ENCODE measurements around the gene IFIT2.
"Not testable (repeated sequence)": the region's sequence is repeated elsewhere in the genome, so short reads cannot be mapped to it uniquely, and the experiment has no call there.

Gene IFIT2

DNA sequence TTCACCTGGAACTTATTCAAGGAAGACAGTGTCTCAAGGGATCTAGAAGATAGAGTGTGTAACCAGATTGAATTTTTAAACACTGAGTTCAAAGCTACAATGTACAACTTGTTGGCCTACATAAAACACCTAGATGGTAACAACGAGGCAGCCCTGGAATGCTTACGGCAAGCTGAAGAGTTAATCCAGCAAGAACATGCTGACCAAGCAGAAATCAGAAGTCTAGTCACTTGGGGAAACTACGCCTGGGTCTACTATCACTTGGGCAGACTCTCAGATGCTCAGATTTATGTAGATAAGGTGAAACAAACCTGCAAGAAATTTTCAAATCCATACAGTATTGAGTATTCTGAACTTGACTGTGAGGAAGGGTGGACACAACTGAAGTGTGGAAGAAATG lies 36.9 kb downstream of the IFIT2 start:
- no peak for DNase-seq (ENCODE audit: low read depth in 3 of 3, low spot score in 1 of 3)

DNA sequence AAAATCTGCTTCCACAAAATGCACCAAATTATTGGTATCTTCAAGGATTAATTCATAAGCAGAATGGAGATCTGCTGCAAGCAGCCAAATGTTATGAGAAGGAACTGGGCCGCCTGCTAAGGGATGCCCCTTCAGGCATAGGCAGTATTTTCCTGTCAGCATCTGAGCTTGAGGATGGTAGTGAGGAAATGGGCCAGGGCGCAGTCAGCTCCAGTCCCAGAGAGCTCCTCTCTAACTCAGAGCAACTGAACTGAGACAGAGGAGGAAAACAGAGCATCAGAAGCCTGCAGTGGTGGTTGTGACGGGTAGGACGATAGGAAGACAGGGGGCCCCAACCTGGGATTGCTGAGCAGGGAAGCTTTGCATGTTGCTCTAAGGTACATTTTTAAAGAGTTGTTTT lies 38.0 kb downstream of the IFIT2 start:
- no peak for DNase-seq (ENCODE audit: low read depth in 3 of 3, low spot score in 1 of 3)

DNA sequence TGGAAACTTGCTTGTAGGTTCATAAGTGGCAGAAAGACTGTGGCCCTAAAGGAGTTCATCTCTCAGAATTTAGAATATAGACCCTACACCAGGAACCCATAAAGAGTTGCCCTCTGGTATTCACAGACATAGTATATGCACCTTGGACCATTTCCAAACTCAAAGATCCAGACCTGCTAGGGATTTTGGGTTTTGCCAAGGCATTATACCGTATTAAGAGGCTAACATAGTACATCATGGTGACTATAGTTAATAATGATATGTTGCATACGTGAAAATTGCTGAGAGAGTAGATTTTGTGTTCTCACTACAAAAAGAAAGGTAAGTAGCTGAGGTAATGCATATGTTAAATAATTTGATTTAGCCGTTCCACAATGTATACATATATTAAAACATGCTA lies 39.8 kb downstream of the IFIT2 start:
- DNase-seq (ENCODE audit: low read depth in 3 of 3, low spot score in 1 of 3), result no peak

DNA sequence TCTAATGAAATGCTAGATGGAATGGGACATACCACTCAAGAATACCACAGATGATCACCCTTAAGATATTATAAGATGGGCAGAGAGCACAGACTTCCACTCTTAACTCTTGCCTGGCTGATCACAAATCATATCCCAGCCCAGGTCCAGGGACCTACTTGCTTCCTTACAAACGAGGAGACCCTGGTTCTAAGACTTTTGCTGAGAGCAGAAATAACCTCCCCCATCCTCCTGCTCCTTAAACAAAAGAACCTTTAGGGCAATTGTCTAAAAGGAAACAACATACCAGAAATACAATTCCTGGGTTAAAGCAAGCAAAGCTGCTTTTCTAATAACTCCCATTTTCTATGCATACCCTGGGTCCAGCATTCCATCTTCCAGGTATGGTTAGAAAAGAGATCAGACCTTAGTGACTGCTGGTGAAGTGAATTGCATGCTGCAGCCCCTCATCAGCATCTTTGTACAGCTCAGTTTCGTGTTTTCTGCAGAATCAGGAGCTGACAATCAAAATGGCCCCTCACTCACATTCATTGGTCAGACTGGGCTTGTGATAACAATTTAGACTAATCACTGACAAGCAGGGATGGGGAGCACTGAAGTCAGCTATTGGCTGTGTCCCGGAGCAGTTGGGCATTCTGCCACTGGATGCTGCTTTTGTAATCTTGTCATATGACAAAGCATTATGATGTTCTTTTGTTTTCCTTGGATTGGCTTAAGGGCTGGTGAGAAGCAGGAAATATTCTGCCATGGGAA lies 40.5 kb downstream of the IFIT2 start:
- DNase-seq (ENCODE audit: low read depth in 3 of 3, low spot score in 1 of 3), result no peak

DNA sequence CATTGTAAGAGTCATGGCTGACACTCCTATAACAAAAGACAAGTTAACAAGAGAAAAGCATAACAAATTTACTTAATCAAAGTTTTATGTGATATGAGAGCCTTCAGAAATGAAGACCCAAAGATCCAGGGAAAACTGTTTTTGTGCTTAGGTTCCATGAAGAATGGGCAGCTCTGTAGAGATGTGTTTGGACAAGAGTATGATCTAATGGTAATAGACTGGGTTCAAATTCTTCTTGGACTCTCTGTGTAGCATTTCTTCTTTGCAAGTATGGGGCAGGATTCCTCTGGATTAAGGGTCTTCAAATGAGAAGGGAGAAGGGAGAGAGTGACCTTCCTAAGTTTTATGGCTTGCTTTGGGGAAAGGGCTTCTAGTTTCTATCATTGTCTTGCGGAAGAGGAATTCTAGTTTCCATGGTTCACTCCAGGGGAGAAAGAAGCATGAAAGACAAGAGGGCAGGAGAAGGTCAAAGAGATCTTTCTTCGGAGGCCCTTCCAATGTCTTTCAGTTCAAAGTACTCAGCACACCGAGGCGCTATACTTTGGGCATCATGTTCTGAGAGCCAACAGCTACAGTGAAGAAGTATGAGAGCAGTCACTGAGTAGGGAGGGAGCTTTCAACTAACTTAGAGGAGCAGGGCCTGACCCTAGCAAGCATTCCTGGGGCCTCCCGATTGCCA lies 41.4 kb downstream of the IFIT2 start:
- DNase-seq (ENCODE audit: low read depth in 3 of 3, low spot score in 1 of 3), result no peak

DNA sequence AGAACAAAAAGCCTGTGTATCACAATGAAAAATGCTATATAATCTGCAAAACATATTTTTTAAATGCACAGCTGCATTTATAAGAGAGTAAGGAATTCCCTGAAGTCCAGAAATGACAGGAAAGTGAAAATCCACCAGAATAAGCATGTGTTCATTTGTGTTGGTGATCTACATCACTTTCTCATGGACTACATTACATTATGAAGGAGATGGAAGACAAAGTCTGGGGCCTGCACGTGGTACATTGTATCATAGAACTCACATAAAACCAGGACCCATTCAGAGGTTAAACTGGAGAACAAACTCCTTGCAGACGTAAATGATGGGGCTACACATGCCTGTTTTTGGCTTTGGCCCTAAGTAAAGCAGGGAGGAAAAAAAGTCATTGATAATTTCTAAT lies 42.3 kb downstream of the IFIT2 start:
- no peak for DNase-seq (ENCODE audit: low read depth in 3 of 3, low spot score in 1 of 3)

DNA sequence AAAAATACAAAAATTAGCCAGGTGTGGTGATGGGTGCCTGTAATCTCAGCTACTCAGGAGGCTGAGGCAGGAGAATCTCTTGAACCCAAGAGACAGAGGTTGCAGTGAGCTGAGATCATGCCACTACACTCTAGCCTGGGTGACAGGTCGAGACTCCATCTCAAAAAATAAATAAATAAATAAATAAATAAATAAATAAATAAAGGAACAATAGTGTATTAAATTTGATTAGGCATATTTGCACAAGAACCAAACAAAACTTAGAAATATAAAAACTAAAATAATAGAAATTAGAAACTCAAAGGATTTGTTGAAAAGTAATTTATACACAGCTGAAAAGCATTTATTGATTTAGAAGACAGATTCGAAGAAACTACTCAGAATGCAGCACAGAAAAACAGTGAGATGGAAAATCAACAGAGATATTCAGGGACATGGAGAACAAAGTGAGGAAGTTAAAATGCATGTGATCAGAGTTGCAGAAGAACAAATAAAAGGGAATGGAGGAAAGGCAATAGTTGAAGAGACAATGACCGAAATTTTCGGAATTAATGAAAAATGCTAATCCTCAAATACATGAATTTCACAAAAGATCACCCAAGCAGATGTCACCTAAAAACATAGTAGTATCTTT lies 43.6 kb downstream of the IFIT2 start:
- no peak for DNase-seq (ENCODE audit: low read depth in 3 of 3, low spot score in 1 of 3)

DNA sequence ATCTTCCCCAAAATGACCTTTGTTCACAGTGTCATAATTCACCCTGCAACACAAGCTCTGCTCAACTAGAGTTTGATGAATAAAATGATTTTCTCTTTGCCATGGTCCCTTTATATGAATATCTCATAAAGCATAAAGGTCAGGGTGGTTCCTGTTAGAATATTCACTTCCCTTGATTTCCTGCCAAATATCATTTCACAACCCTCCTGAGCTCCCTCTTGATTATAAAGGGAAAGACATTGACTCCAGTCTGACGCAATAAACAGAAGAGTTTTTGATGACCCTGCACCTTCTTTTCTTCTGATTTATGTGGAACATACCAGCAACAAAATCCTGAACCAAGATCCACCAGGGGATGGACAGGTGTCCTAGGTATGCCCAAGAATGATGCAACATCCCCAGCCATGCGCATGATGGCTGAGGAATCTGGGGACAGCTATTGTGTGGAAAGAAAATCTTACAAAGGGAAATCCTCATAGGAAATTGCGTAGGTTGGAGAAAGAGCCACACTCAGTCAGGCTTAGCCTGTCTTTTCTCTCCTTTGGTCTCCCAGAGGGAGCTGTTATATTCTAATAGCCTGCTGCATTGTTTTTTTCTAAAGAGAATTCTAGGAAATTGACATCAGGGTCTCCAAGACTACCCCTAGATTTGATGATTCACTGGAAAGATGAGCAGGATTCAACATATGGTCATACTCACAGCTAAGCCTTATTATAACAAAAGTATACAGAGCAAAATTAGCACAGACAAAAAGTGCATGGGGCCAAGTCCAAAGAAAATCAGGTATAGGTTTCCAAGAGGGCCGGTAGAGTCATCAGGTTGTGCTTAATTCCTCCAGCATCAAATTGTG lies 44.8 kb downstream of the IFIT2 start:
- DNase-seq (ENCODE audit: low read depth in 3 of 3, low spot score in 1 of 3), result no peak

DNA sequence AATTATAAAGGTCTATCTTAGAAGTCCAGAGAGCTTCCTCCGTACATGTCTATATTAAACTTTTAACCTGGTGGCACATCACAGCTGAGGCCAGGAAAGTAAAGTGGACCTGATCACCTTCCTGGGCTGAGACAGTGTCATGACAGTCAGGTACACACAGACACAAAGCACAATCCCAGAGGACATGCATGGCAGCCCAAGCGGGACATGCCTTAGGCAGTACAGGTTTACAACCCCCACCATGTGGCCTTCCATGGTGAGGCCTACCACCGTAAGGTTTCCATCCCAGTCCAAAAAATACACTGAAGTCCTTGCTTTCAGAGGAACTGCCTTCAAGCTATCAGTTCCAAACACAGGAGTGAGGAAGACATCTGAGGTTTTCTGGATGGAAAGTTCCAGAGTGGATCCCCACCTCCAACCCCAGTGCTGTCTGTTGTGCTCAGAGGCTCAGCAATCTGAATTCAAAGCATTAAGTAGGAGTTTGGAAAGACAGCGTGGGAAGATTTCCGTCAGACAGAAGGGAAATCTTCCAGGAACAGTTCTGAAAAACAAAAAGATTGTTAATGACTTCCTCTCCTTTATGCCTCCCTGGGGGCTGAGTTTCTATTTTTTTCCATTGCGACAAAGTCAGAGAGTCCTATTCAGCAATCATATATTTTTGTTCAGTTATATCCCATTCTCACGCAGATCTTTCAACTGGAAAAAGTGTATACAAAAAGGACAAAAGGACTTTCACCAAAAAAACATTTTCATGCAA lies 46.0 kb downstream of the IFIT2 start:
- DNase-seq (ENCODE audit: low read depth in 3 of 3, low spot score in 1 of 3), result no peak

DNA sequence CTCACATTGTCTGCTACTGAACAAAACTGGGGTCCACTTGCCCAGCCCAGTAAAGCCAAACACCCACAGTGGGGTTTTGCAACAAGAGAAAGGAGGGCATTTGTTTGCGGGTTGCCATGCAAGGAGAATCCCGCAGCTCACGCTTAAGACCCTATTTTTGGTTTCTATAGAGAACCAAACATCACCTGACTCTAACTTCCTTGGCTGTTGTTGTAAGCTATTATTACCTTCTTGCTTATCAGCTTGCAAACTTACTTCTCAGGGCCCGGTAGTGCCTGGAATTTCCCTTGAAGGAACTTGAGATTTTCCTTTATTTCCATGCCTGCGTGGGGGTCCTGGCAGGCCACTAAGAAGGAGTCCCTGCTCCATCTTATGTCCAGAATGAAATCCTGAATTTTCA lies 46.6 kb downstream of the IFIT2 start:
- DNase-seq (ENCODE audit: low read depth in 3 of 3, low spot score in 1 of 3), result no peak

DNA sequence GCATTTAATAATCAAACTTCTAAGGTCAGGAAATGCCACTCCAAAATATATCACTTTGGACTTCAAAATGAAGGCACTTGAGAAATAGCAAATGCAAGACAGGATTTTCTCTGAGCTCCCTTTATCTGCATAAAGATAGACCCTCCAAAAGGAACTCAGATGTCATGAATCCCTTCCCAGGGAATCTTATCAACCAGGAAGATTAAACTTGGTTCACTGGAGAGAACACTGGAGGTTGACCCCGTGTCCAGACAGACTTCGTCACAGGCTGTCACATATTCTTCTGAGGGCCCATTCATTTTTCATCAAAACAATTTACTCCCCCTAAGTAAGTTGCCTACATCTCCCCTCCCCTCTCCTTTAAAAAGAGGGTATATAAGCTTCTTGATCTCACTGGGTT lies 47.1 kb downstream of the IFIT2 start:
- no peak for DNase-seq (ENCODE audit: low read depth in 3 of 3, low spot score in 1 of 3)

DNA sequence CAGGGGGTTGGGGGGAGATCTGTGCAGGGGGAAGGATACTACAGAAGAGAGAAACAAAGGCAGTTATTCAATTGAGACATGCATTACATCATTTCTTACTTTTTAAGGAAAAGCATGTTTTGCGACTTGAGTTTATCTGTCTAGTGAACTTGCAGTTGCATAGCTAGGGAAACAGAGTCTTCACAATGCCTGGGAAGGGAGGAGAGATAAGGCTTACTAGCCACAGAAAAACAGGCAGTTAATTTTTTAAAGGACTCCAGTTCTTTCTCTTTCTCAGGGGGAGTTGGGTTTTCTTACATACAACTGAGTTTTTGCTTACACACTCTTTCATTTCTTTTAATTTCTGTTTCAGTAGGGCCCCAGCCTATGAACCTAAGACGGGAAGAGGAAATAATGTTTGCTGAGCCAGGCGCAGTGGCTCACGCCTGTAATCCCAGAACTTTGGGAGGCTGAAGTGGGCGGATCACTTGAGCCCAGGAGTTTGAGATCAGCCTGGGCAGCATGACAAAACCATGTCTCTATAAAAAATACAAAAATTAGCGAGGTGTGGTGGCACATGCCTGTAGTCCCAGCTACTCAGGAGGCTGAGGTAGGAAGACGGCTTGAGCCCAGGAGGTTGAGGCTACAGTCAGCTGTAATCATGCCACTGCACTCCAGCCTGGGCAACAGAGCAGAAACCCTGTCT lies 48.9 kb downstream of the IFIT2 start:
- DNase-seq (ENCODE audit: low read depth in 3 of 3, low spot score in 1 of 3), result not testable (repeated sequence)

DNA sequence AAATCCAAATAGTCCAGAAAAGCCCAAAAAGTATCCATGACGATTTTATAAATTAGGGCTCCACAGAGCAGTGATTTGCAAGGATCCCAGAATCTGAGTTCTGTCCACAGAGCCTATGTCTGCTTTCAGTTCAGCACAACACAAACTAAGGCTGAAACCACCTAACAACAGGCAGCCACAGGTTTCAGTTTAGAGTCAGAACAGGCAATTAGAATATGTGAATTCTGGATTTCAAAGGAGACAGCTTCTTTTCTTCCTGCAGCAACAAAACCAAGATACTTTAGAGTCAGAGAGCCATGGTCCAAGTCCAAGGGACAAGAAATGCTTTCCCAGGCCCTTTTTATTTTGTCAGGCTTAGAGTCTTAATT lies 49.5 kb downstream of the IFIT2 start:
- DNase-seq (ENCODE audit: low read depth in 3 of 3, low spot score in 1 of 3), result no peak

DNA sequence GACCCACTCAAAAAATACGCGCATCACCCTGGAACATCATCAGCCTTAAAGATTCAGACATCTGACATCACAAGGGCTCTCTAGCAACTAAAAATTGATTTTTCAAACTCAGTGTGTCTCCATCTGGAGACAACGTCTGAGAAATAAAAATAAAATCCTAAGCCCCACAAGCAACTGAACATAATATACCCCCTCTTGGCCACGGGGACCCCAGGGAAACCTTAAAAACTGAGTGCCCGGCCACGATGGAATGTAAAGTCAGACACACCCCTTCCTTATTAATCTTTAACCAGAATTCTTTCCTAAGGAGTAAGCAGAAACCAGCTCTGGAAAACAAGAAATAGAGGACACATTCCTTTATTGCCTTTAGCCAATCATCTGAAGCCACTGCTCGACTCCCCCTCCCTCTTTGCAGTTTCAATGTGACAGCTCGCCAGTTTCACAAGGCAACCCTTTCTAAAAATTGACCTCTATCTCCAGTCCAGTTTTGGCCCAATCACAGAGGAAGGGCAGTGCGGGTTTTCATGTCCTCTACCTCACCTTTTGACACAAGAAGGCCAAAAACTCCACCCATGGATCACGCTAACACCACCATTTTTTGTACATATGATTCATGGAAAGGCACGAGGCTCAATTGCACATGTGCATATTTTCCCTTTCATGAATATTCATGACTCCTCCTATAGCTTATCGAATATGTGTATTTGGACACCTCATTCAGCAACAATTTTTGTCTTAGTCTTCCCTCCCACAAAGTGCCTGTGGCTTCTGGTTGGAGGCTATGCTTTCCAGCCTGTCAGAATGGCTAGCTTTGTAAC lies 50.1 kb downstream of the IFIT2 start:
- DNase-seq (ENCODE audit: low read depth in 3 of 3, low spot score in 1 of 3), result no peak

DNA sequence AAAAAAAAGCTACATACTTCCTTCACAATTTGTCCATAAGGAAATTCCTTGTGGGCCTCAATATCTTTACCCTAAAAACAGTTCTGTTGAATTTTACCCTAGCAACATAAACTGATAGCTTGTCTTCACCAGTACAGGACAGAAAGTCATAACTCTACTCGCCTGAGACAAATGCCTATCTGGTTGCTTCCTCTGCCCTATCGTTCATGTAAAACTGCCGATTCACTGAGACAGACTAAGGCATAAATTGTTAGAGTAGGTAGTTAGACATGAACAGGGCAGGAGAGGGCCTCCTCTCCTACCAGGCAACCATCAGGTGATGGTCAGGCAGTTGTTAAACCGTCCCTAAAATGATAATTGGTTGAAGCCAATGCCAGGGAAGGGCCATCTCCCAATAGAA lies 51.0 kb downstream of the IFIT2 start:
- no peak for DNase-seq (ENCODE audit: low read depth in 3 of 3, low spot score in 1 of 3)

DNA sequence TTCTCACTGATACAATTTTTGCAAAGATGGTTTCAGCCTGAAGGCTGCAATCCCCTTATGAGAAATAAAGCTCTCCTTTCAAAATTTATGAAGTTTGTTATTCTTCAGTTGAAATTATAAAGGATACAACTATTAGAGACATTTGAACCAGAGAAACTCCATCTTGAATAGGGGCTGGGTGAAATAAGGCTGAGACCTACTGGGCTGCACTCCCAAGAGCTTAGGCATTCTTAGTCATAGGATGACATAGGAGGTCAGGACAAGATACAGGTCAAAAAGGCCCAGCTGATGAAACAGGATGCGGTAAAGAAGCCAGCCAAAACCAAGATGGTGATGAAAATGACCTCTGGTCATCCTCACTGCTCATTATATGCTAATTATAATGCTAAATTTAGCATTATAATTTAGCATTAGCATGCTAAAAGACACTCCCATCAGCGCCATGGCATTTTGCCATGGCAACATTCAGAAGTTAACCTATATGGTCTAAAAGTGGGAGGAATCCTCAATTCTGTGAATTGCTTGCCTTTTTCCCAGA lies 53.6 kb downstream of the IFIT2 start:
- no peak for DNase-seq (ENCODE audit: low read depth in 3 of 3, low spot score in 1 of 3)

DNA sequence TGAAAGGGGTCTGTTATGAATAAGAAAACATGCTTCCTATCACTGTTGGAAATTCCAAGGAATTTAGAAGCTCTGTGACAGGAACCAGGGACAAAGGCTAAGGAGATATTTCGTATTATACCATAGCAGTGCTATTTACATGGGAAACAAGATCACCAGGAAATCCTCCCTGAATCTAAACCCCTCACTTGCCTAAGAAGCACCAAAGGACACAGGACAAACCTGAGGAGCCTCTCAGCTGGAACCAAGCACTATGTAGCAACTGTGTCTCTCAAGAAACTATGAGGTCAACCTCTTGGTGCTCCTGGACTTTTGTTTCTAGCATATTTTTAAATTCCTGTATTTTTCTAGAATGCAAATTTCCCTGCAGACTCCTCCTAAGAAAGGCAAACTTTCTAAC lies 55.2 kb downstream of the IFIT2 start:
- DNase-seq (ENCODE audit: low read depth in 3 of 3, low spot score in 1 of 3), result no peak

DNA sequence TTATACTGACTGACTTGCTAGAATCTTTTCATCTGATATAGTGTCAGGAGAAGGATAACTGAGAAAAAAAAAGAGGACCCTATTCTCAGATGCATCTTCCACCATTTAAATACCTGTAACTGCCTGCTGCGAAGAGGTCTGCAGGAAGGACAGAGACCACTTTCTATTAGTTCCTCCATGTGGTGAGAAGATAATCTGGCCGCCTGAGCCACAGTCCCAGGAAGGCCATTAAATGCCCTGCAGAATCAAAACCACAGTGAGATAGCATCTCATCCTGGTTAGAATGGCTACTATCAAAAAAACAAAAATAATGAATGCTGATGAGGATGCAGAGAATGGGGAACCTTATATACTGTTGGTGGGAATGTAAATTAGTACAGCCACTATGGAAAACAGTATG lies 56.1 kb downstream of the IFIT2 start:
- no peak for DNase-seq (ENCODE audit: low read depth in 3 of 3, low spot score in 1 of 3)
